H1 (cell line): ENCODE results near the gene ZNF414. TPM values are rescaled to one million over a fixed set of nuclear protein-coding genes. Genes with fewer than 3 reads are reported as not detected.

ENCODE experiments used
- CTCF ChIA-PET: fragments of 300-600 bp; sonication (Branson Sonifier 250); formaldehyde crosslinking; loops from one replicate; lab custom pipeline; 2021; ENCODE audit not compliant: partially characterized antibody; lab: Charles Lee
- POLR2A ChIA-PET: fragments of 300-600 bp; sonication (Branson Sonifier 250); formaldehyde crosslinking; loops from one replicate; lab custom pipeline; 2021; ENCODE audit warnings: inconsistent platforms; ENCODE audit not compliant: partially characterized antibody; lab: Charles Lee
- DNase-seq, 2 experiments: peaks; one replicate each; pipeline versions ENCODE4 v3.0.0 to v3.0.0-alpha.2; 2010 to 2022; ENCODE audit warnings: low spot score in 2 of 2, low read depth in 1 of 2, mixed read lengths in 1 of 2
- FAIRE-seq: peaks from 2 replicates; lab custom pipeline; 2011; peaks lifted over from hg19 to GRCh38; lab: Jason Lieb, UNC
- H2AFZ ChIP-seq: 2 replicates; pipeline ENCODE4 v1.8.1; 2012; ENCODE audit warnings: low read length, inconsistent platforms
- H2AK5ac ChIP-seq: 2 replicates; pipeline ENCODE4 v1.6.1; 2013; ENCODE audit warnings: low read depth, low read length
- H2BK120ac ChIP-seq: replicated peaks from 2 replicates; pipeline ENCODE3; 2013; ENCODE audit warnings: low read depth, low read length, inconsistent platforms
- H2BK12ac ChIP-seq: 2 replicates; pipeline ENCODE4 v1.6.1; 2013; ENCODE audit warnings: low read depth, low read length
- H2BK15ac ChIP-seq: 2 replicates; pipeline ENCODE4 v1.6.1; 2013; ENCODE audit warnings: low read length
- H2BK20ac ChIP-seq: 2 replicates; pipeline ENCODE4 v1.6.1; 2013; ENCODE audit warnings: low read length
- H2BK5ac ChIP-seq: 2 replicates; pipeline ENCODE4 v1.6.1; 2013; ENCODE audit warnings: low read depth, low read length
- H3K14ac ChIP-seq: 2 replicates; pipeline ENCODE4 v1.6.1; 2013; ENCODE audit warnings: inconsistent platforms; ENCODE audit not compliant: insufficient read length
- H3K18ac ChIP-seq: 2 replicates; pipeline ENCODE4 v1.6.1; 2013; ENCODE audit warnings: low read length; ENCODE audit errors: extremely low read depth
- H3K23ac ChIP-seq: 2 replicates; pipeline ENCODE4 v1.6.1; 2013; ENCODE audit warnings: inconsistent platforms; ENCODE audit not compliant: insufficient read length
- H3K23me2 ChIP-seq: 2 replicates; pipeline ENCODE4 v1.6.1; 2013; ENCODE audit warnings: low read depth, low read length
- H3K27ac ChIP-seq: 2 replicates; pipeline ENCODE4 v1.6.1; 2011; ENCODE audit warnings: low read depth, low read length, inconsistent platforms
- H3K27me3 ChIP-seq, 4 experiments: replicated peaks in 1 of 4; 1 replicate in 1 of 4; 2 replicates in 3 of 4; pipeline versions ENCODE4 v1.6.1 to v1.8.1; 2011 to 2013; ENCODE audit warnings: low read length in 3 of 4, mild to moderate bottlenecking in 3 of 4, inconsistent platforms in 2 of 4, mixed read lengths in 2 of 4, moderate library complexity in 1 of 4; ENCODE audit not compliant: control insufficient read depth in 3 of 4, insufficient read depth in 3 of 4; ENCODE audit errors: extremely low read depth in 1 of 4
- H3K36me3 ChIP-seq, 4 experiments: 2 replicates each; pipeline versions ENCODE4 v1.6.1 to v1.8.1; 2011 to 2013; ENCODE audit warnings: mild to moderate bottlenecking in 4 of 4, low read length in 3 of 4, moderate library complexity in 2 of 4, control low read depth in 1 of 4, inconsistent platforms in 1 of 4; ENCODE audit not compliant: insufficient read depth in 4 of 4, control insufficient read depth in 2 of 4
- H3K4ac ChIP-seq: replicated peaks from 2 replicates; pipeline ENCODE3; 2013; ENCODE audit warnings: low read length, low read depth, mixed read lengths, inconsistent platforms; ENCODE audit not compliant: insufficient read length
- H3K4me1 ChIP-seq, 4 experiments: replicated peaks in 1 of 4; 1 replicate in 1 of 4; 2 replicates in 3 of 4; pipeline versions ENCODE4 v1.6.1 to v1.8.1; 2011 to 2013; ENCODE audit warnings: low read length in 3 of 4, inconsistent platforms in 2 of 4, mixed read lengths in 1 of 4; ENCODE audit not compliant: insufficient read depth in 4 of 4, control insufficient read depth in 3 of 4
- H3K4me2 ChIP-seq, 2 experiments: 2 replicates each; pipeline versions ENCODE4 v1.6.1 to v1.8.1; 2011 to 2013; ENCODE audit warnings: low read depth in 2 of 2, low read length in 2 of 2, control low read depth in 1 of 2, inconsistent platforms in 1 of 2, mild to moderate bottlenecking in 1 of 2; ENCODE audit not compliant: insufficient read depth in 1 of 2
- H3K4me3 ChIP-seq, 4 experiments: fragments of 200-600, 300-600 bp in 1 of 4; sonication (generic), shearing (Covaris generic), sonication (Bioruptor Twin) in 1 of 4; 2 replicates each; pipeline versions ENCODE4 v1.5.1 to v1.8.1; 2011 to 2016; ENCODE audit warnings: low read length in 4 of 4, low read depth in 3 of 4, control low read depth in 2 of 4, inconsistent platforms in 2 of 4, mild to moderate bottlenecking in 2 of 4, mixed read lengths in 1 of 4, moderate library complexity in 1 of 4; ENCODE audit not compliant: insufficient read depth in 2 of 4; ENCODE audit errors: extremely low read depth in 1 of 4
- H3K56ac ChIP-seq: replicated peaks from 2 replicates; pipeline ENCODE3; 2013; ENCODE audit warnings: low read depth, mild to moderate bottlenecking, mixed read lengths, low read length, inconsistent platforms; ENCODE audit not compliant: insufficient read length
- H3K79me1 ChIP-seq: 2 replicates; pipeline ENCODE4 v1.6.1; 2013; ENCODE audit warnings: low read depth, low read length, control low read depth
- H3K79me2 ChIP-seq, 2 experiments: 2 replicates each; pipeline versions ENCODE4 v1.6.1 to v1.8.1; 2012 to 2013; ENCODE audit warnings: low read length in 2 of 2, mild to moderate bottlenecking in 2 of 2, inconsistent platforms in 1 of 2; ENCODE audit not compliant: insufficient read depth in 2 of 2, control insufficient read depth in 1 of 2
- H3K9ac ChIP-seq, 4 experiments: replicated peaks in 1 of 4; 1 replicate in 1 of 4; 2 replicates in 3 of 4; pipeline versions ENCODE4 v1.6.1 to v1.8.1; 2011 to 2013; ENCODE audit warnings: low read depth in 3 of 4, low read length in 3 of 4, control low read depth in 2 of 4, mild to moderate bottlenecking in 2 of 4, moderate library complexity in 2 of 4, inconsistent platforms in 1 of 4; ENCODE audit errors: extremely low read depth in 1 of 4
- H3K9me3 ChIP-seq, 2 experiments: 2 replicates each; pipeline versions ENCODE4 v1.6.1 to v1.8.1; 2012 to 2013; ENCODE audit warnings: mild to moderate bottlenecking in 2 of 2, moderate library complexity in 2 of 2, control low read depth in 1 of 2, inconsistent platforms in 1 of 2, low read depth in 1 of 2, low read length in 1 of 2, mixed read lengths in 1 of 2; ENCODE audit not compliant: insufficient read depth in 2 of 2
- H4K20me1 ChIP-seq, 2 experiments: replicated peaks in 1 of 2; 2 replicates each; pipeline versions ENCODE3 to v1.8.1; 2011 to 2013; ENCODE audit warnings: inconsistent platforms in 2 of 2, low read length in 2 of 2, mild to moderate bottlenecking in 1 of 2; ENCODE audit not compliant: insufficient read depth in 2 of 2, control insufficient read depth in 1 of 2
- H4K5ac ChIP-seq: 2 replicates; pipeline ENCODE4 v1.6.1; 2013; ENCODE audit warnings: low read length, low read depth, mixed read lengths, inconsistent platforms; ENCODE audit not compliant: insufficient read length
- H4K8ac ChIP-seq: 2 replicates; pipeline ENCODE4 v1.8.0; 2013; ENCODE audit warnings: mild to moderate bottlenecking, moderate library complexity, low read length, inconsistent platforms; ENCODE audit not compliant: insufficient read depth; ENCODE audit errors: extremely low read depth
- H4K91ac ChIP-seq: replicated peaks from 2 replicates; pipeline ENCODE3; 2013; ENCODE audit warnings: low read length, mixed read lengths, inconsistent platforms; ENCODE audit not compliant: insufficient read length
- SP2 ChIP-seq: IDR thresholded peaks from 2 replicates; pipeline ENCODE4 v1.6.1; 2012; ENCODE audit warnings: mild to moderate bottlenecking, low read length, inconsistent platforms
- WGBS, 2 experiments: shearing (Covaris generic) in 1 of 2; methylation state at CpG; one replicate each; pipeline versions ENCODE4 v1.1.6 to v1.1.7; 2013 to 2015; ENCODE audit warnings: low lambda C conversion rate in 2 of 2, mixed read lengths in 2 of 2, inconsistent platforms in 1 of 2, low coverage in 1 of 2, missing lambda C conversion rate in 1 of 2; ENCODE audit not compliant: insufficient replicate concordance in 2 of 2, insufficient coverage in 1 of 2, insufficient read length in 1 of 2; ENCODE audit errors: extremely low coverage in 1 of 2, missing lambda C conversion rate in 1 of 2; 5-methylcytosine and 5-hydroxymethylcytosine counted together
- polyA plus RNA-seq, 7 experiments: library from polyadenylated mRNA; depleted of rRNA in 3 of 7; stranded (reverse) in 5 of 7; unstranded in 2 of 7; fragments of >200 nt in 5 of 7; fragments of 200-250 nt in 2 of 7; gene quantifications; 1 replicate in 5 of 7; 2 replicates in 1 of 7; 4 replicates in 1 of 7; pipeline versions ENCODE4 v1.2.1 to v1.2.3, GENCODE V29; 2011 to 2013; ENCODE audit warnings: missing spikeins in 2 of 7, mixed read lengths in 2 of 7
- total RNA-seq: library from RNA; stranded (reverse); fragmentation: NEBNext Ultra II Directional; extraction: Animal tissue kit (Norgen Biotek cat#: 25700); gene quantifications from 2 replicates; pipeline ENCODE4 v1.2.1, GENCODE V29; 2021

The ZNF414 gene
- total and polyA plus RNA-seq, 2 of the 8 experiments (the other 6 are each of a cell fraction or from before 2014, with no cell fraction given): 9.7 to 26.8 TPM

- Histone ChIP-seq H2AK5ac (no peak overlapping the region), H3K23me2 (no peaks in the 10 kb centered on the region), H4K91ac (no peak overlapping the region), H3K27ac (no peak overlapping the region), H4K8ac (no peak overlapping the region), H3K4ac (no peak overlapping the region), H4K5ac (no peak overlapping the region), H2BK20ac (no peak overlapping the region), H3K4me3 (no peak overlapping the region), H2AFZ (no peak overlapping the region), H3K9me3 (no peaks in the 10 kb centered on the region), H4K20me1 (peaks cover 6 to 34% of the 10 kb centered on the region in 2 experiments), H2BK120ac (no peak overlapping the region), H3K79me2 (peaks cover 0 to 12% of the 10 kb centered on the region in 2 experiments; a peak in 2 of 4 replicates), H3K56ac (no peak overlapping the region), H3K4me1 (peaks cover 0 to 2% (median 0%) of the 10 kb centered on the region in 4 experiments; a peak in 1 of 7 replicates), H3K36me3 (peaks cover 25 to 56% (median 44%) of the 10 kb centered on the region in 4 experiments), H3K18ac (no peak overlapping the region), H3K9ac (no peak overlapping the region), H3K23ac (no peak overlapping the region), H3K14ac (no peak overlapping the region), H2BK12ac (no peak overlapping the region), H3K4me2 (no peak overlapping the region), H2BK15ac (no peak overlapping the region), H2BK5ac (no peak overlapping the region), H3K79me1 (peaks cover 8% of the 10 kb centered on the region; the same call in 1 of the 2 replicates), H3K27me3 (no peaks in the 10 kb centered on the region)
- TF ChIP-seq SP2: no peak
- ChIA-PET CTCF (interaction anchor here (1.1 kb wide), 2 partner anchors 92 to 98 kb away, joined by 3 to 4 read pairs; no protein-coding TSS in a partner anchor), POLR2A (interaction anchor here (0.6 to 1.8 kb wide), 9 partner anchors 7 to 98 kb away, joined by 3 to 7 read pairs (median 3); partner anchors contain the start of gene RAB11B)
- 81% methylated on average over 15 of the region's 15 CpGs; no CpG with 5 or more reads in 1 of the 2 experiments for WGBS, 2 experiments
- FAIRE-seq (no peak), DNase-seq (no peak)
Observed at GRCh38 chr19:8488365-8488764, 25.6 kb downstream of the ZNF414 start.
